ENCODE results near the gene GCK. TPM values are rescaled to one million over a fixed set of nuclear protein-coding genes. Genes with fewer than 3 reads are reported as not detected.
A peak's percentile ranks its signal among the peaks of the same experiment; 100 is the strongest.

Gene GCK
- polyA plus RNA-seq, 1 of the 3 experiments (the other 2 are of a cell fraction) = 1.6 TPM

DNA sequence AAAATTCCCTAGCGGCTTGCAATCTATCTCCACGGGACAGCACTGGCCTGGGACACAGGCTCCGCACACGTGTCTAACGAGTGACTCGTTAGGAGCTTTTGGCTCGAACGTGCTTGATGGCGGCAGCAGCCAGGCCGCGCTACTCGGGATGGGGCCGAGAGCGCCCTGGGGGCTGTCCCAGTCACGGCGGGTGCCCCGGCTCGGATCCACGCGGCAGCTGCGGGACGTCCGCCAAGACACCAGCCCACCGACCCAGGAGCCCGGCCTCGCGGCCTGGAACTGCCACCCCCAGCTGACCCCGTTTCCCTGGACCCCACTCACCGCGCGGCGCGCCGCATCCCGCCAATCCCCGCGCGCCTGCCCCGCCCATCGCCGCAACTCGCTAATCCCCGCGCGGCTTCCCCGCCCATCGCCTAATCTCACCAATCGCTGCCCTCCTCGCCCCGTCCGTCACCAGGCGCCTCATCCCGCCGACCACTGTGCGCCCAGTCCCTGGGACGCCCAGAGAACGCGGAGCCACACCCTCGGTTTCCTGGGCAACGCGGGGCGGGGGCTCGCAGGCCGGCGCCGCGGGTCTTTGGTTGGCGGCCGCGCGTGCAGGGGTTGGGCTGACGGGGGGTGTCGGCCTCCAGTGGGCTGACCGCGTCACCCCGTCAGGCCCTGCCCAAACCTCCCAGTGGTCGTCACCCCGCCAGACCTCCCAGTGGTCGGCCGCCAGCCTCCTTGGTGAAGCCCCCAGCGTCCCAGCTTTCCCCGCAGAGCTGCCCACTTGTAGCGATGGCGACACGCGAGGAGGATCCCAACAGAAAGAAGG lies 65.8 kb downstream of the GCK start, which contains the start of gene POLD2 (continued):
- TF ChIP-seq, protein P1, sequence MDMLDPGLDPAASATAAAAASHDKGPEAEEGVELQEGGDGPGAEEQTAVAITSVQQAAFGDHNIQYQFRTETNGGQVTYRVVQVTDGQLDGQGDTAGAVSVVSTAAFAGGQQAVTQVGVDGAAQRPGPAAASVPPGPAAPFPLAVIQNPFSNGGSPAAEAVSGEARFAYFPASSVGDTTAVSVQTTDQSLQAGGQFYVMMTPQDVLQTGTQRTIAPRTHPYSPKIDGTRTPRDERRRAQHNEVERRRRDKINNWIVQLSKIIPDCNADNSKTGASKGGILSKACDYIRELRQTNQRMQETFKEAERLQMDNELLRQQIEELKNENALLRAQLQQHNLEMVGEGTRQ (IDR thresholded peaks at IDR 0.05; ENCODE audit: borderline replicate concordance, low read depth, low read length) = no peak
- TF ChIP-seq MXI1 (IDR thresholded peaks at IDR 0.05; ENCODE audit: low read depth, low read length) (peak; percentile 100), RFX5 (IDR thresholded peaks at IDR 0.05; ENCODE audit: low read length) (peak; percentile 97), FOXM1 (IDR thresholded peaks at IDR 0.05; ENCODE audit: low read depth) (no peak; the same call in 1 of the 2 replicates), ELF1 (IDR thresholded peaks at IDR 0.05) (no peak), SIN3A (IDR thresholded peaks at IDR 0.05; ENCODE audit: borderline replicate concordance, low read depth, low read length) (peak; percentile 96), RXRA (IDR thresholded peaks at IDR 0.05; ENCODE audit: borderline replicate concordance, low read depth) (no peak), RAD21 (IDR thresholded peaks at IDR 0.05; ENCODE audit: low read length) (peak; percentile 10; the same call in 1 of the 2 replicates), TEAD4 (IDR thresholded peaks at IDR 0.05; ENCODE audit: borderline replicate concordance, insufficient read depth) (no peak), JUND (IDR thresholded peaks at IDR 0.05) (no peak)
- TF ChIP-seq, protein P2, sequence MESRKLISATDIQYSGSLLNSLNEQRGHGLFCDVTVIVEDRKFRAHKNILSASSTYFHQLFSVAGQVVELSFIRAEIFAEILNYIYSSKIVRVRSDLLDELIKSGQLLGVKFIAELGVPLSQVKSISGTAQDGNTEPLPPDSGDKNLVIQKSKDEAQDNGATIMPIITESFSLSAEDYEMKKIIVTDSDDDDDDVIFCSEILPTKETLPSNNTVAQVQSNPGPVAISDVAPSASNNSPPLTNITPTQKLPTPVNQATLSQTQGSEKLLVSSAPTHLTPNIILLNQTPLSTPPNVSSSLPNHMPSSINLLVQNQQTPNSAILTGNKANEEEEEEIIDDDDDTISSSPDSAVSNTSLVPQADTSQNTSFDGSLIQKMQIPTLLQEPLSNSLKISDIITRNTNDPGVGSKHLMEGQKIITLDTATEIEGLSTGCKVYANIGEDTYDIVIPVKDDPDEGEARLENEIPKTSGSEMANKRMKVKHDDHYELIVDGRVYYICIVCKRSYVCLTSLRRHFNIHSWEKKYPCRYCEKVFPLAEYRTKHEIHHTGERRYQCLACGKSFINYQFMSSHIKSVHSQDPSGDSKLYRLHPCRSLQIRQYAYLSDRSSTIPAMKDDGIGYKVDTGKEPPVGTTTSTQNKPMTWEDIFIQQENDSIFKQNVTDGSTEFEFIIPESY (IDR thresholded peaks at IDR 0.05; ENCODE audit: borderline replicate concordance, low read depth) = no peak
- TF ChIP-seq, protein P3, sequence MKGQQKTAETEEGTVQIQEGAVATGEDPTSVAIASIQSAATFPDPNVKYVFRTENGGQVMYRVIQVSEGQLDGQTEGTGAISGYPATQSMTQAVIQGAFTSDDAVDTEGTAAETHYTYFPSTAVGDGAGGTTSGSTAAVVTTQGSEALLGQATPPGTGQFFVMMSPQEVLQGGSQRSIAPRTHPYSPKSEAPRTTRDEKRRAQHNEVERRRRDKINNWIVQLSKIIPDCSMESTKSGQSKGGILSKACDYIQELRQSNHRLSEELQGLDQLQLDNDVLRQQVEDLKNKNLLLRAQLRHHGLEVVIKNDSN (IDR thresholded peaks at IDR 0.05; ENCODE audit: borderline replicate concordance, low read depth) = no peak; the same call in 1 of the 2 replicates
- TF ChIP-seq, protein P4, sequence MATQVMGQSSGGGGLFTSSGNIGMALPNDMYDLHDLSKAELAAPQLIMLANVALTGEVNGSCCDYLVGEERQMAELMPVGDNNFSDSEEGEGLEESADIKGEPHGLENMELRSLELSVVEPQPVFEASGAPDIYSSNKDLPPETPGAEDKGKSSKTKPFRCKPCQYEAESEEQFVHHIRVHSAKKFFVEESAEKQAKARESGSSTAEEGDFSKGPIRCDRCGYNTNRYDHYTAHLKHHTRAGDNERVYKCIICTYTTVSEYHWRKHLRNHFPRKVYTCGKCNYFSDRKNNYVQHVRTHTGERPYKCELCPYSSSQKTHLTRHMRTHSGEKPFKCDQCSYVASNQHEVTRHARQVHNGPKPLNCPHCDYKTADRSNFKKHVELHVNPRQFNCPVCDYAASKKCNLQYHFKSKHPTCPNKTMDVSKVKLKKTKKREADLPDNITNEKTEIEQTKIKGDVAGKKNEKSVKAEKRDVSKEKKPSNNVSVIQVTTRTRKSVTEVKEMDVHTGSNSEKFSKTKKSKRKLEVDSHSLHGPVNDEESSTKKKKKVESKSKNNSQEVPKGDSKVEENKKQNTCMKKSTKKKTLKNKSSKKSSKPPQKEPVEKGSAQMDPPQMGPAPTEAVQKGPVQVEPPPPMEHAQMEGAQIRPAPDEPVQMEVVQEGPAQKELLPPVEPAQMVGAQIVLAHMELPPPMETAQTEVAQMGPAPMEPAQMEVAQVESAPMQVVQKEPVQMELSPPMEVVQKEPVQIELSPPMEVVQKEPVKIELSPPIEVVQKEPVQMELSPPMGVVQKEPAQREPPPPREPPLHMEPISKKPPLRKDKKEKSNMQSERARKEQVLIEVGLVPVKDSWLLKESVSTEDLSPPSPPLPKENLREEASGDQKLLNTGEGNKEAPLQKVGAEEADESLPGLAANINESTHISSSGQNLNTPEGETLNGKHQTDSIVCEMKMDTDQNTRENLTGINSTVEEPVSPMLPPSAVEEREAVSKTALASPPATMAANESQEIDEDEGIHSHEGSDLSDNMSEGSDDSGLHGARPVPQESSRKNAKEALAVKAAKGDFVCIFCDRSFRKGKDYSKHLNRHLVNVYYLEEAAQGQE (IDR thresholded peaks at IDR 0.05; ENCODE audit: low read depth, low read length) = peak; percentile 28; the same call in 1 of the 2 replicates
- TF ChIP-seq, protein P5, sequence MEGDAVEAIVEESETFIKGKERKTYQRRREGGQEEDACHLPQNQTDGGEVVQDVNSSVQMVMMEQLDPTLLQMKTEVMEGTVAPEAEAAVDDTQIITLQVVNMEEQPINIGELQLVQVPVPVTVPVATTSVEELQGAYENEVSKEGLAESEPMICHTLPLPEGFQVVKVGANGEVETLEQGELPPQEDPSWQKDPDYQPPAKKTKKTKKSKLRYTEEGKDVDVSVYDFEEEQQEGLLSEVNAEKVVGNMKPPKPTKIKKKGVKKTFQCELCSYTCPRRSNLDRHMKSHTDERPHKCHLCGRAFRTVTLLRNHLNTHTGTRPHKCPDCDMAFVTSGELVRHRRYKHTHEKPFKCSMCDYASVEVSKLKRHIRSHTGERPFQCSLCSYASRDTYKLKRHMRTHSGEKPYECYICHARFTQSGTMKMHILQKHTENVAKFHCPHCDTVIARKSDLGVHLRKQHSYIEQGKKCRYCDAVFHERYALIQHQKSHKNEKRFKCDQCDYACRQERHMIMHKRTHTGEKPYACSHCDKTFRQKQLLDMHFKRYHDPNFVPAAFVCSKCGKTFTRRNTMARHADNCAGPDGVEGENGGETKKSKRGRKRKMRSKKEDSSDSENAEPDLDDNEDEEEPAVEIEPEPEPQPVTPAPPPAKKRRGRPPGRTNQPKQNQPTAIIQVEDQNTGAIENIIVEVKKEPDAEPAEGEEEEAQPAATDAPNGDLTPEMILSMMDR (IDR thresholded peaks at IDR 0.05) = no peak
- TF ChIP-seq, protein P6, sequence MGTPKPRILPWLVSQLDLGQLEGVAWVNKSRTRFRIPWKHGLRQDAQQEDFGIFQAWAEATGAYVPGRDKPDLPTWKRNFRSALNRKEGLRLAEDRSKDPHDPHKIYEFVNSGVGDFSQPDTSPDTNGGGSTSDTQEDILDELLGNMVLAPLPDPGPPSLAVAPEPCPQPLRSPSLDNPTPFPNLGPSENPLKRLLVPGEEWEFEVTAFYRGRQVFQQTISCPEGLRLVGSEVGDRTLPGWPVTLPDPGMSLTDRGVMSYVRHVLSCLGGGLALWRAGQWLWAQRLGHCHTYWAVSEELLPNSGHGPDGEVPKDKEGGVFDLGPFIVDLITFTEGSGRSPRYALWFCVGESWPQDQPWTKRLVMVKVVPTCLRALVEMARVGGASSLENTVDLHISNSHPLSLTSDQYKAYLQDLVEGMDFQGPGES (IDR thresholded peaks at IDR 0.05; ENCODE audit: low read depth, low read length) = no peak

All from SK-N-SH (cell line).